GM23338 (cell line): ENCODE measurements around the gene RAB31. TPM values are rescaled to one million over a fixed set of nuclear protein-coding genes. Genes with fewer than 3 reads are reported as not detected.

Experiments
- ATAC-seq: fragments of 200-7000 bp; cut with Tn5 transposase; 3 replicates; pipeline ENCODE4 v1.9.1; 2020
- DNase-seq: peaks from one replicate; pipeline ENCODE4 v3.0.0-alpha.2; 2015; ENCODE audit warnings: low spot score
- H2AFZ ChIP-seq: fragments of 200-600 bp; sonication (generic); 2 replicates; pipeline ENCODE4 v1.8.0; 2016; ENCODE audit warnings: antibody characterized with exemption, mild to moderate bottlenecking, moderate library complexity
- H3F3A ChIP-seq: fragments of 200-600 bp; sonication (generic); replicated peaks from 2 replicates; pipeline ENCODE4 v1.8.0; 2017; ENCODE audit warnings: antibody characterized with exemption, mixed run types, low read depth
- H3K27ac ChIP-seq: fragments of 200-600 bp; sonication (generic); 2 replicates; pipeline ENCODE4 v1.6.1; 2016; ENCODE audit warnings: low read depth
- H3K27me3 ChIP-seq: fragments of 200-600 bp; sonication (generic); 2 replicates; pipeline ENCODE4 v1.8.0; 2016; ENCODE audit warnings: mild to moderate bottlenecking, mixed run types, moderate library complexity; ENCODE audit not compliant: insufficient read depth
- H3K36me3 ChIP-seq: fragments of 200-600 bp; sonication (generic); 2 replicates; pipeline ENCODE4 v1.8.0; 2016; ENCODE audit warnings: mild to moderate bottlenecking; ENCODE audit not compliant: insufficient read depth
- H3K4me1 ChIP-seq: fragments of 200-600 bp; sonication (generic); 2 replicates; pipeline ENCODE4 v1.8.0; 2016; ENCODE audit warnings: mild to moderate bottlenecking, moderate library complexity; ENCODE audit not compliant: insufficient read depth
- H3K4me2 ChIP-seq: fragments of 200-600 bp; sonication (generic); 2 replicates; pipeline ENCODE4 v1.7.1; 2017; ENCODE audit warnings: mixed run types
- H3K4me3 ChIP-seq: fragments of 200-600 bp; sonication (generic); 2 replicates; pipeline ENCODE4 v1.6.1; 2016; ENCODE audit warnings: mixed run types
- H3K79me2 ChIP-seq: fragments of 200-600 bp; sonication (generic); replicated peaks from 2 replicates; pipeline ENCODE4 v1.8.0; 2017; ENCODE audit warnings: mild to moderate bottlenecking; ENCODE audit not compliant: insufficient read depth
- H3K9me2 ChIP-seq: fragments of 200-600 bp; sonication (generic); 2 replicates; pipeline ENCODE4 v1.8.0; 2017; ENCODE audit not compliant: insufficient read depth
- H4K20me1 ChIP-seq: fragments of 200-600 bp; sonication (generic); replicated peaks from 2 replicates; pipeline ENCODE4 v1.8.0; 2017; ENCODE audit warnings: mild to moderate bottlenecking; ENCODE audit not compliant: insufficient read depth
- H3K27ac Mint-ChIP-seq: 2 replicates; pipeline ENCODE4 v1.8.0; 2020; ENCODE audit warnings: inconsistent platforms, mild to moderate bottlenecking, moderate library complexity, mixed read lengths
- H3K27me3 Mint-ChIP-seq: 3 replicates; pipeline ENCODE4 v1.8.0; 2022; ENCODE audit warnings: low read depth, mild to moderate bottlenecking, moderate library complexity, mixed read lengths, inconsistent platforms; ENCODE audit not compliant: insufficient read depth, poor library complexity
- H3K36me3 Mint-ChIP-seq: 3 replicates; pipeline ENCODE4 v1.8.0; 2021; ENCODE audit warnings: low read depth, mild to moderate bottlenecking, inconsistent platforms, moderate library complexity, mixed read lengths
- H3K4me1 Mint-ChIP-seq: 3 replicates; pipeline ENCODE4 v1.8.0; 2020; ENCODE audit warnings: mild to moderate bottlenecking, inconsistent platforms, mixed read lengths
- H3K4me3 Mint-ChIP-seq: 3 replicates; pipeline ENCODE4 v1.8.0; 2021; ENCODE audit warnings: moderate library complexity, mild to moderate bottlenecking, inconsistent platforms, mixed read lengths
- H3K9me3 Mint-ChIP-seq: 3 replicates; pipeline ENCODE4 v1.8.0; 2020; ENCODE audit warnings: moderate library complexity, mild to moderate bottlenecking, inconsistent platforms, mixed read lengths
- CREB1 ChIP-seq: fragments of 250-450 bp; sonication (Bioruptor Pico); IDR thresholded peaks from 2 replicates; pipeline ENCODE4 v1.5.0; 2020; ENCODE audit warnings: low read depth, mild to moderate bottlenecking, moderate library complexity
- CTCF ChIP-seq, 2 experiments: fragments of 200-600 bp in 1 of 2; sonication (generic) in 1 of 2; conservative IDR thresholded peaks; 2 replicates each; pipeline versions ENCODE4 v1.5.1 to v1.6.1; 2016 to 2017; ENCODE audit warnings: antibody characterized with exemption in 2 of 2, low read depth in 2 of 2, mild to moderate bottlenecking in 2 of 2, moderate library complexity in 1 of 2
- ETS1 ChIP-seq: IDR thresholded peaks from 2 replicates; pipeline ENCODE4 v1.6.1; 2016; ENCODE audit warnings: antibody characterized with exemption
- NANOG ChIP-seq: IDR thresholded peaks from 2 replicates; pipeline ENCODE4 v1.6.1; 2016; ENCODE audit warnings: antibody characterized with exemption, borderline replicate concordance
- POLR2AphosphoS5 ChIP-seq: IDR thresholded peaks from 2 replicates; pipeline ENCODE4 v1.6.1; 2016; ENCODE audit warnings: antibody characterized with exemption, low read depth
- STAT1 ChIP-seq: IDR thresholded peaks from one replicate; pipeline ENCODE4 v1.6.1; 2016; ENCODE audit warnings: antibody characterized with exemption; ENCODE audit not compliant: unreplicated experiment
- ZNF114 ChIP-seq: fragments of 250-450 bp; sonication (Bioruptor Pico); IDR thresholded peaks from 2 replicates; pipeline ENCODE4 v1.5.0; 2020; ENCODE audit warnings: mild to moderate bottlenecking, moderate library complexity
- ZNF331 ChIP-seq: fragments of 250-450 bp; sonication (Bioruptor Pico); IDR thresholded peaks from 2 replicates; pipeline ENCODE4 v1.5.0; 2020; ENCODE audit warnings: low read depth, mild to moderate bottlenecking, moderate library complexity
- polyA plus RNA-seq: library from polyadenylated mRNA; unstranded; fragments of >200 nt; fragmentation: Nextera tagmentation; extraction: Ambion mirVana; gene quantifications from 2 replicates; pipeline ENCODE4 v1.2.1, GENCODE V29; 2016
- total RNA-seq: library from RNA; depleted of rRNA; stranded (reverse); fragments of >200 nt; shearing (Covaris generic); gene quantifications from 2 replicates; pipeline ENCODE4 v1.2.3, GENCODE V29; 2014

RAB31 gene
- total and polyA plus RNA-seq, 2 experiments from 2014 or later = 33.8 to 46.1 TPM

GRCh38 chr18:9764011-9764481 is 55.9 kb downstream of the RAB31 start (continued):
- TF ChIP-seq CTCF (conservative IDR thresholded peaks at IDR 0.05; ENCODE audit: low read depth in 2 of 2) = no peak
- no peak for TF ChIP-seq CREB1 (CRISPR knock-in tag)
- no peak for TF ChIP-seq ZNF114
- TF ChIP-seq NANOG = no peak
- TF ChIP-seq ETS1 = no peak

GRCh38 chr18:9765501-9765900 is 57.4 kb downstream of the RAB31 start:
- Histone ChIP-seq H3K27ac (peak overlapping the region; percentile 11; the same call in 1 of the 2 replicates), H3F3A (no peaks in the 10 kb centered on the region)
- H3K27ac Mint-ChIP-seq = no peak overlapping the region

GRCh38 chr18:9766076-9766481 is 58.0 kb downstream of the RAB31 start:
- Histone ChIP-seq H3K36me3 (peaks cover 3% of the 10 kb centered on the region; the same call in 1 of the 2 replicates), H3K4me1 (0 out of 2 replicates have a peak, but pooled peaks cover 3% of the 10 kb centered on the region), H4K20me1 (no peaks in the 10 kb centered on the region), H3K9me2 (no peaks in the 10 kb centered on the region), H3K27ac (no peak overlapping the region), H2AFZ (no peak overlapping the region), H3K4me3 (no peak overlapping the region), H3F3A (no peaks in the 10 kb centered on the region), H3K4me2 (no peak overlapping the region), H3K79me2 (peaks cover 9% of the 10 kb centered on the region; the same call in 1 of the 2 replicates), H3K27me3 (no peaks in the 10 kb centered on the region)
- no peak overlapping the region for H3K27ac Mint-ChIP-seq
- H3K4me3 Mint-ChIP-seq = no peak overlapping the region
- no peaks in the 10 kb centered on the region for H3K9me3 Mint-ChIP-seq
- peaks cover 17% of the 10 kb centered on the region for H3K4me1 Mint-ChIP-seq
- peaks cover 4% of the 10 kb centered on the region; the same call in 1 of the 3 replicates for H3K36me3 Mint-ChIP-seq
- no peak for DNase-seq
- TF ChIP-seq ETS1 = no peak
- TF ChIP-seq STAT1 = no peak
- no peak for TF ChIP-seq POLR2AphosphoS5
- no peak for TF ChIP-seq NANOG
- no peaks in the 10 kb centered on the region for H3K27me3 Mint-ChIP-seq
- ATAC-seq = peak; percentile 56

More at GRCh38 chr18:9765501-9765900, 57.4 kb downstream of the RAB31 start:
- Histone ChIP-seq H2AFZ (no peak overlapping the region), H3K27me3 (no peaks in the 10 kb centered on the region), H3K4me3 (no peak overlapping the region), H4K20me1 (no peaks in the 10 kb centered on the region; the same call in 1 of the 2 replicates), H3K4me1 (0 out of 2 replicates have a peak, but pooled peaks cover 3% of the 10 kb centered on the region), H3K79me2 (peaks cover 9% of the 10 kb centered on the region; the same call in 1 of the 2 replicates), H3K9me2 (no peaks in the 10 kb centered on the region), H3K36me3 (peaks cover 3% of the 10 kb centered on the region; the same call in 1 of the 2 replicates), H3K4me2 (no peak overlapping the region)
- H3K9me3 Mint-ChIP-seq = no peaks in the 10 kb centered on the region
- DNase-seq = peak; percentile 24
- peaks cover 4% of the 10 kb centered on the region; the same call in 1 of the 3 replicates for H3K36me3 Mint-ChIP-seq
- no peak for TF ChIP-seq ZNF331
- H3K27me3 Mint-ChIP-seq = no peaks in the 10 kb centered on the region
- peaks cover 17% of the 10 kb centered on the region for H3K4me1 Mint-ChIP-seq
- peak; percentile 56 for ATAC-seq
- H3K4me3 Mint-ChIP-seq = no peak overlapping the region
